GM12878 (cell line): Measurements from ENCODE around the gene ATF7IP. TPM values are rescaled to one million over a fixed set of nuclear protein-coding genes. Genes with fewer than 3 reads are reported as not detected.

Source experiments
- ATF7 ChIP-seq: fragments of 450-650 bp; IDR thresholded peaks from 2 replicates; pipeline ENCODE4 v1.6.1; 2016; ENCODE audit warnings: low read depth, mild to moderate bottlenecking
- CREB1 ChIP-seq: IDR thresholded peaks from 2 replicates; pipeline ENCODE4 v1.6.1; 2012; ENCODE audit warnings: low read depth, mild to moderate bottlenecking, inconsistent platforms
- CUX1 ChIP-seq: IDR thresholded peaks from 2 replicates; pipeline ENCODE4 v1.6.1; 2012; ENCODE audit warnings: improper control_type of control experiment, low read depth, low read length; ENCODE audit not compliant: insufficient replicate concordance
- MYC ChIP-seq: IDR thresholded peaks from 2 replicates; pipeline ENCODE4 v1.6.1; 2011; ENCODE audit warnings: mild to moderate bottlenecking, low read length, moderate library complexity, inconsistent platforms; ENCODE audit not compliant: insufficient read depth, insufficient replicate concordance, insufficient read length, severe bottlenecking
- STAT1 ChIP-seq: fragments of 450-650 bp; conservative IDR thresholded peaks from 2 replicates; pipeline ENCODE4 v1.6.1; 2014; ENCODE audit warnings: antibody characterized with exemption, mild to moderate bottlenecking
- ZNF274 ChIP-seq: IDR thresholded peaks from one replicate; pipeline ENCODE4 v1.8.0; 2011; ENCODE audit not compliant: insufficient read length, insufficient read depth
- ZNF622 ChIP-seq: fragments of 450-650 bp; IDR thresholded peaks from 2 replicates; pipeline ENCODE4 v1.6.1; 2017; ENCODE audit warnings: mild to moderate bottlenecking, inconsistent platforms
- polyA plus RNA-seq, 11 experiments: library from polyadenylated mRNA; depleted of rRNA in 4 of 11; unstranded in 6 of 11; stranded (reverse) in 5 of 11; fragments of >200 nt; fragmentation: Nextera tagmentation in 4 of 11; fragmentation: Illumina TruSeq in 1 of 11; extraction: Ambion mirVana in 4 of 11; extraction: Trizol in 1 of 11; gene quantifications; 1 replicate in 1 of 11; 2 replicates in 10 of 11; pipeline versions ENCODE4 v1.2.1 to v1.2.3, GENCODE V29; 2011 to 2016; ENCODE audit warnings: inconsistent platforms in 2 of 11, missing spikeins in 2 of 11, low read depth in 1 of 11
- total RNA-seq, 4 experiments: library from RNA; depleted of rRNA in 3 of 4; stranded (reverse); fragments of >200 nt in 3 of 4; fragmentation: Illumina TruSeq in 1 of 4; extraction: Trizol in 1 of 4; gene quantifications; 2 replicates each; pipeline versions ENCODE4 v1.2.1 to v1.2.3, GENCODE V29; 2013 to 2021

Gene ATF7IP
- total and polyA plus RNA-seq, 10 of the 15 experiments (the other 5 are each of a cell fraction or from before 2014, with no cell fraction given) = 6.2 to 66.6 (median 29.3) TPM

GRCh38 chr12:14452336-14452735 lies 86.9 kb downstream of the ATF7IP start (continued):
- TF ChIP-seq CUX1 = no peak
- no peak for TF ChIP-seq ATF7
- no peak for TF ChIP-seq CREB1
- no peak for TF ChIP-seq STAT1
- TF ChIP-seq ZNF274 = no peak
- TF ChIP-seq MYC = no peak
- TF ChIP-seq ZNF622 = no peak
- TF ChIP-seq, all 136 proteins: peak for 0
